22Rv1 (cell line): ENCODE data around the gene PPP1R27.

Source experiments
- ZFX ChIP-seq: fragments of 450-650 bp; IDR thresholded peaks from 2 replicates; pipeline ENCODE4 v1.6.1; 2017; ENCODE audit warnings: antibody characterized with exemption, borderline replicate concordance
- TF ChIP-seq, protein P1 (sequence below): fragments of 450-650 bp; IDR thresholded peaks from 2 replicates; pipeline ENCODE4 v1.5.1; 2017; ENCODE audit warnings: mild to moderate bottlenecking

DNA sequence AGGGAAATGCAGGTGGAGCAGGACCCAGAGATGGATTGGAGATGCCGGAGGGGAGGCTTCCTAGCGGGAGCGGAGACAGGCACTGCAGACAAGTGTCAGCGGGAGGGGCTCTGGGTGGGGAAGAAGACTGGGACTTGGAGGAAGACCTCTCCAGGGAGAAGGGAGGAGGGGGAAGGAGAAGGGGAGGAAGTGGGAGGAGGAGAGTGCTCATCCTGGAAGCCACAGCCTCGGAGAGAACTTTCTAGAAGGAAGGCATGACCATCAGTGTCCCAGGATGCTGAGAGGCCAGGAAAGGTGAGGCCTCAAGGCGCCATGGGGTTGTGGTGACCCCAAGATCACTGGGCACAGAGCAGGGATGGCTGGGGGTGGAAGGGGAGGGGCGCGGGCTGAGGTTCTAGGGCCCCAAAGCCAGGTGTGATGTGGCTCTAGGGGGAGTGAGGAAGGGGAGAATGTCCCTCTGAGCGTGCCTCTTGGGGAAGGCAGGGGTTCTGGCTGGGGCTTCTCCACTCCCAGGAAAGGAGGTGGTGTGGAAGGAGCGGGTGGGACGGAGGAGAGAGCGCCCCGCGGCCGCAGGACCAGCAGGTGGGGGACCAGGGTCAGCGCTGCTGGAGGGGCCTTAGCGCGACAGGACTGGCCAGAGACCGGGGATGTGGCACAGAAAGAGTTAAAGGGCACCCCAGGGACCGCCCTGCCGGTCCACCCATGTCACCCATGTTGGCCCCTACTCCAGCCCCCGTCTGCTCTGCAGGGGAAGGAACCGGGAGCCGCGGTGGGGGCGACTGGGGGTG, 31.8 kb downstream of the PPP1R27 start:
- TF ChIP-seq, protein P1, sequence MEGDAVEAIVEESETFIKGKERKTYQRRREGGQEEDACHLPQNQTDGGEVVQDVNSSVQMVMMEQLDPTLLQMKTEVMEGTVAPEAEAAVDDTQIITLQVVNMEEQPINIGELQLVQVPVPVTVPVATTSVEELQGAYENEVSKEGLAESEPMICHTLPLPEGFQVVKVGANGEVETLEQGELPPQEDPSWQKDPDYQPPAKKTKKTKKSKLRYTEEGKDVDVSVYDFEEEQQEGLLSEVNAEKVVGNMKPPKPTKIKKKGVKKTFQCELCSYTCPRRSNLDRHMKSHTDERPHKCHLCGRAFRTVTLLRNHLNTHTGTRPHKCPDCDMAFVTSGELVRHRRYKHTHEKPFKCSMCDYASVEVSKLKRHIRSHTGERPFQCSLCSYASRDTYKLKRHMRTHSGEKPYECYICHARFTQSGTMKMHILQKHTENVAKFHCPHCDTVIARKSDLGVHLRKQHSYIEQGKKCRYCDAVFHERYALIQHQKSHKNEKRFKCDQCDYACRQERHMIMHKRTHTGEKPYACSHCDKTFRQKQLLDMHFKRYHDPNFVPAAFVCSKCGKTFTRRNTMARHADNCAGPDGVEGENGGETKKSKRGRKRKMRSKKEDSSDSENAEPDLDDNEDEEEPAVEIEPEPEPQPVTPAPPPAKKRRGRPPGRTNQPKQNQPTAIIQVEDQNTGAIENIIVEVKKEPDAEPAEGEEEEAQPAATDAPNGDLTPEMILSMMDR, result no peak
- no peak for TF ChIP-seq ZFX
